Epidermal melanocyte (primary cell): ENCODE data around the gene ETHE1.

Experiments
- DNase-seq: peaks from one replicate; pipeline ENCODE4 v3.0.0; 2011; ENCODE audit warnings: low spot score; ENCODE audit not compliant: insufficient read length

The ETHE1 gene

DNA sequence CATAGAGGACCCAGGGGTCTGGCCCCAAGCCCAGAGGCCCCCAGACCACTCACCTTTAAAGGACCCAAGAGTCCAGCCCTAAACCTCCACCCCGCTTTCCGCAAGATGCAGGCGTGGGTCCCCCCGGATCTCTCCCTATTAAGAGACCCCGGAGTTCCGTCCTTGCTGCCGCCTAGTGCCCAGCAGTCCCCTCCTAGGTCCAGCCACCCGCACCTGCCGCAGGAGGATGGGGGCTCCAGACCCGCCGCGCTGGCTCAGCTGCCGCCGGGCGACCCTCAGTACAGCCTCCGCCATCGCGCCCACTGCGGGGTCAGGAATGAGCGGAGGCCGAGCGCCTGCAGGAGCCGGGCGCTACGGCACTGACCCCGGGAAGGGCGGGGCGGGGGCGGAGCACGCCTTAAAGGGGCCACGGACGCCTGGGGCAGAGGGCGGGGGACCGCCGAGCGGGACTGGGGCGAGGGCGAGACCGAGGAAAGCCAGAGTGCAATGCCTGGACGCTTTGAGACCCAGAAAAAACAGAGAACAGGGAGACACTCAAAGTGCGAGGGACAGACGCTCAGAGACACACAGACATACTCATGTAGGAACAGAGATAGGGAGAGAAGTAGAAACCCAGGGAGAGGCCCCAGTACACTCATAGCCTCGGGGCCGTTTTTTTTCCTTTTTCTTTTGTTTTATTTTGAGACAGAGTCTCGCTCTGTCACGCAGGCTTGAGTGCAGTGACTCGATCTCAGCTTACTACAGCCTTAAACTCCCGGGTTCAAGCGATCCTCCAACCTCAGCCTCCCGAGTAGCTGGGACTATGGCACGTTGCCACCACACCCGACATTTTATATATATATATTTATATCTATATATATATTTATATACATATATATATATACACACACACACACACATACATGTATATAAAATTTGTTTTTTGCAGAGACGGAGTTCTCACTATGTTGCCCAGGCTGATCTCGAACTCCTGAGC, at the start of gene ETHE1:
ETHE1 (minus strand) TSS at position 318 of the 976 bp plus-strand sequence; CDS start at position 294, 24 bp downstream.
- DNase-seq, result peak; percentile 74

- no peak for DNase-seq
These were observed 49.2 kb upstream of the ETHE1 start for GRCh38 chr19:43575955-43576878.

DNA sequence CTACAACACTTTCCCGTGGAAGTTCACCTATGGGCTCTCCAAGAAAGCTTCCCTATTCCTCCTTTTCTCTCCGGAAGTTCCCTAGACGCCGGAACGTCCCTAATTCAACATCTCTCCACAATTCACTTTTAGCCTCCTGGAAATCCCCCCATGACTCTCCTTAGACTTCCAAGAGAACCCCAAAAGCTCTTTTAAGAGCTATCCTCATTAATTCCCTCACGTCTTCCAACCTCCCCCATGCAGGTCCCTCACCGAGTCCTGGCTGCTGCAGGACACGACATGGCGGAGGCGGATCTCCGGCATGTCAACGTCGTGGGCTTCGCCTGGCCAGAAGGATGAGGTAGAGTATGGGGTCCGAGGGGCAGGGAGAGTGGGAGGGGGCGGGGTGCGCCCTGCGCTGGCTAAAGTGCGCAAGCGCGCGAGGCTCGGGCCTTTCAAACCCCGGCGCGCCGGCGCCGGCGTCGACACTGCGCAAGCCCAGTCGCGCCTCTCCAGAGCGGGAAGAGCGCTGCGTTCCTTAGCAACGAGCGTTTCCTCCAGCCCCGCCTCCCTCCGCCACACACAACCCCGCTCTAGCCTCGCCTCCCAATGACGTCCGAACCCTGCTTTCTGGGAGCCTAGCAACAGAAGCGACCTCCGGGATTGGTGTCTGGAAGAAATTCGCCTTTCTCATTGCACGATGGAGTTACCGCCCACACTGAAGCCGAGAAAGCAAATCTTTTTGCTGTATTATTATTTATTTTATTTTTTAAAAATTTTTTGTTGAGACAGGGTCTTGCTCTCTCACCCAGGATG, 48.4 kb upstream of the ETHE1 start, which contains the start of the genes PINLYP and XRCC1:
PINLYP (plus strand) TSS at position 646 of the 795 bp plus-strand sequence. CDS start 1,391 bp downstream, outside the sequence.
XRCC1 (minus strand) TSS at position 372 of the 795 bp plus-strand sequence; CDS start at position 303, 69 bp downstream.
- DNase-seq, result peak; percentile 95

GRCh38 chr19:43574424-43575155, 47.6 kb upstream of the ETHE1 start:
- DNase-seq, result no peak

- DNase-seq, result no peak
These were observed 45.2 kb upstream of the ETHE1 start for GRCh38 chr19:43572171-43572588.

GRCh38 chr19:43570174-43570791, 43.3 kb upstream of the ETHE1 start:
- no peak for DNase-seq

GRCh38 chr19:43569657-43570056, 42.7 kb upstream of the ETHE1 start:
- DNase-seq, result no peak

GRCh38 chr19:43564800-43565199, 37.8 kb upstream of the ETHE1 start:
- DNase-seq, result no peak

DNA sequence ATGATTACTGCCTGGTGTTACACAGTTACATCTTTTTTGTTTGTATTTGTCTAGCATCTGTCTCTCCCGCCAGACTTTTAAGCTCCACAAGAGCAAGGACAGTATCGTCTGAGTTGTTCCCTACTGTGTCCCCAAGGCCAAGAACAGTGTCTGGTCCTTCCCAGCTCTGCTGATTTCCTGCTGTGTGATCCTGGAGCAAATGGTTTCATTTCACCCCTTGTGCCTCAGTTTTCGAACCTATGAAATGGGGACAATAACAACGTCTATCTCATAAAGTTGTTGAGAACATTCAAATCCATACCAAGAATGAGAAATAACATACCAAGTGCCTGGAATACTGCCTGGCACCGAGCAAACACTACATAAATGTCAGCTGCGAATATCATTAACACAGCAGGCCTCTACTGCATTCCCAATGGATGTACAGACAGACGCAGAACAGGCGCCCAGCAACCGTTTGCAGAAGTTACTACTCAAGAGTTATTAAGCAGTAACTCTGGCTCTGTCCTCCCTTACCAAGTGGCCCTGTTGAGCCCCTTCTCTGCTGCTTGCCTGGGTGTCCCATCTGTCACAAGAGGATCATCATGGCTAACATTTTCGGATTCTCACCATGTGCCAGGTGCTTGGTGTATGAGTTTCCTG, 36.9 kb upstream of the ETHE1 start:
- DNase-seq, result no peak

DNA sequence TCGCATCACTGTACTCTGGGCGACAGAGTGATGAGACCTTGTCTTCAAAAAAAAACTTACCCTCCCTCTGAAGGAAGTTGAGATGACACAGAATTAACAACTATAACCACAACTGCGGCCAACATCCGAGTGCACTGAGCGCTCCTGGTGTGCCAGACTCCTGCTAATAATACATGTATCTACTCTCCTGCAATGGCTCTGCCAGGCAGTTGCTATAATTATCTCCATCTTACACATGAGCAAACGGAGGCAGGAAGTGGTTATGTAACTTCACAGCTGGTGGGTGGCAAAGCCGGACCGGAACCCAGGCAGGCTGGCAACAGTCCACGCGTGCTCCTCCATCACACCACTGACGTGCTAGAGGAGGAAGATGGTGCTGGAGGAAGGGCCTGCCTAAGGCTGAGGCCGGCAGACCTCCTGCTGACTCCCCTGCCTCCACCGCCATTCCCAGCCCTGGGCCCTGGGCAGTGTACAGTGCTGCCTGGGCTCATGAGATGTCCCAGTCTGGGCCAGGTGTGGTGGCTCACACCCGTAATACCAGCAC, 35.8 kb upstream of the ETHE1 start:
- DNase-seq, result no peak

GRCh38 chr19:43562226-43562697, 35.3 kb upstream of the ETHE1 start:
- no peak for DNase-seq

- DNase-seq, result no peak
These were observed 34.4 kb upstream of the ETHE1 start for GRCh38 chr19:43561139-43561970.

GRCh38 chr19:43560687-43561086, 33.7 kb upstream of the ETHE1 start:
- DNase-seq, result no peak

- peak; percentile 82 for DNase-seq
These were observed 28.3 kb upstream of the ETHE1 start for GRCh38 chr19:43555185-43555770.

DNA sequence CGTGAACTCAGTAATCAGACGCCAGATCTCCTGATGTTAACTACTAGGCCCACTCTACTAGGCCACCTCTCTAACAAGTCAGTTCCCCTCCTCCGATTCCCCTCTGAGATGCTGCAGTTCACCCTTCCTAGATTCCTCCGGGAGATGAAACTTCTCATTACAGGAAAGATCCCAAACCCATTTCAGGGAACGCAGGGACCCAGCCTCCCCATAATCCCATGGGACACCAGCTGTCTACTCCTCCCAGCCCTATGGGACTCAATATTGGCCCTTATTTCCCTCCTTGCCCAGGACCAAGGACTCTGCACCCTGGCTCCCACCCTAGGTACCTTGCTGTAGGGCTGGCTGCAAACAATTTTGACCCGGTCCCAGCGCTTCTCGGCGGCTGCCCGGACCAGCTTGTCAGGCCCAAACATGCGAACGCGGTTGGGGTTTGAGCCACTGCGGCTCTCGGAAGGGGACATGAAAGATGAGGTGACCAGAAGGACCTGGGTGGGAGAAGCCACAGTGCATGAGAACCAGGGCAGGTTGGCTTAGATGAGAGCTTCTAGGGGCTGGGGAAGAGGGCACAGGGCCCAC, 27.4 kb upstream of the ETHE1 start:
- DNase-seq, result no peak

GRCh38 chr19:43553656-43554055, 26.7 kb upstream of the ETHE1 start:
- no peak for DNase-seq

DNA sequence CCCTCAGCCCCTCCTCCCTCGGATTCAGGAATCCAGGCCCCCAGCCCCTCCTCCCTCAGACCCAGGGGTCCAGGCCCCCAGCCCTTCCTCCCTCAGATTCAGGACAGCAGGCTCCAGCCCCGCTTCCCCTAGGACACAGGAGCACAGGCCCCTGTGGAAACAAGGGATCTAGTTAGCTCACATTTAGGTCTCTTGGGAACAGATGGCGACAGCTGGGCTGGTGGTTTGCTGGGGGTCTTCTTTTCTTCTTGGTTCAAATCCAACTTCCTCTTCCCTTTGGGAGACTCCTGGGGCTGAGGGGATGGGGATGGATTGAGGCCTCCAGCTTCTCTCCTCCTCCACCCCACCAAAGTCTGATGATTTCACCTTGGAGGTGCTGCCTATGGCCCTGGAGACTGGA, 25.6 kb upstream of the ETHE1 start:
- no peak for DNase-seq
